AG04449 (cell line): ENCODE results near the gene MYO18A.
"Not testable (repeated sequence)": the region's sequence is repeated elsewhere in the genome, so short reads cannot be mapped to it uniquely, and the experiment has no call there.

Source experiments
- CTCF ChIA-PET: fragments of 350-600 bp; formaldehyde crosslinking; extraction: SDS; loops from one replicate; lab custom pipeline; 2021; ENCODE audit warnings: antibody characterized with exemption; lab: Yijun Ruan, JAX
- POLR2A ChIA-PET: fragments of 400-600, 350-600 bp; formaldehyde crosslinking; extraction: SDS; loops from one replicate; lab custom pipeline; 2020; ENCODE audit warnings: antibody characterized with exemption, inconsistent platforms; lab: Yijun Ruan, JAX
- DNase-seq: peaks from one replicate; pipeline ENCODE4 v3.0.0-alpha.2; 2010; ENCODE audit warnings: low read depth, low spot score
- H3K4me3 ChIP-seq: 2 replicates; pipeline ENCODE4 v1.5.1; 2011; ENCODE audit warnings: low read depth, mild to moderate bottlenecking, control low read depth, low read length
- CTCF ChIP-seq: IDR thresholded peaks from one replicate; pipeline ENCODE4 v1.5.1; 2011; ENCODE audit warnings: mild to moderate bottlenecking, moderate library complexity, low read length, control low read depth, inconsistent platforms; ENCODE audit not compliant: insufficient read depth; ENCODE audit errors: missing control alignments

The MYO18A gene

DNA sequence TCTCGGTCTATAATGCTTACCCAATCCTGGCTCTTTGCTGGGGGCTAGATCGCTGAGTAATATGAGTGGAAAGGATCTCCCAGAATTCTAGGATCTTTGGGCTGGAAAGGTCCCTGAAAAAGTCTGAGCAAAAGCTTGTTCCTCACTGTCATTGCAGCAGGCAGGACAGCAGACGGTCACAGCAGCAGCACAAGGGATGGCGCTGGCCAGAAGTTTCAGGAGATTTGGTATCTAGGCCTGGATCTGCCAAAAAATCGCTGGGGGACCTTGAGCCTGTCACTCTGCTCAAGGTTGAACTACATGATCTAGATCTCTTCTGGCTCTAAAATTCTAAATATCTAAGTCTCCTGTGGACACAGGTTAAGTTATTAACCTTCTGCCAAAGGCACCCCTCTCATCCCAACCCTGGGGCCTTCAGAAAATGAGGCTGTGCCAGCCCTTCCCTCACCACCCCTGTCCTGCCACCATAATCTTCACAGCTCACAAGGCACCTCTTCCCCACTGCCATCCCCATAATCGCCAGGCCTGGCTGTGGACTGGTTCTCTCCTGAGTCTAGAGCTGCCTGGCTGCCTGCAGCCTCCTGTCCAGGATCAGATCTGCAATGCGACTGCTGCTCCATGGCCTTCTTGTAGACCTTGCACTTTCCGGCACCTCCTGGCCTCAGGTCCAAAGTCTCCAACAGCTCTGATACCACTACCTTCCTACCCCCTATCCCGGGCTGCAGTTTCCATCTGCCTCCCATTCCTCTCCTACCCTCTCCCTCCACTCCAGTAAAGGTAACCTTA lies 10.2 kb downstream of the MYO18A start:
- no peak overlapping the region for H3K4me3 ChIP-seq
- no peak for TF ChIP-seq CTCF
- no peak for DNase-seq
- ChIA-PET CTCF (interaction anchor here (0.6 to 15.1 kb wide), 3 partner anchors 8 to 25 kb away, joined by 4 to 171 read pairs (median 5); partner anchors contain the start of gene MYO18A), POLR2A (no interaction called here)

DNA sequence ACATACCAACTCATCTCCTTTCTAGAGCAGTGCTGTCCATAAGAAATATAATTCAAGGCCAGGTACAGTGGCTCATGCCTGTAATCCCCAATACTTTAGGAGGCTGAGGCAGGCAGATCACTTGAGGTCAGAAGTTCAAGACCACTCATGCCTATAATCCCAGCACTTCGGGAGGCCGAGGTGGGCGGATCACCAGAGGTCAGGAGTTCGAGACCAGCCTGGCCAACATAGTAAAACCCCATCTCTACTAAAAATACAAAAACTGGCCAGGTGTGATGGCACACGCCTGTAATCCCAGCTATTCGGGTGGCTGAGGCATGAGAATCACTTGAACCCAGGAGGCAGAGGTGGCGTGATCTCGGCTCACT lies 11.5 kb downstream of the MYO18A start:
- H3K4me3 ChIP-seq, POLR2A ChIA-PET, DNase-seq: not testable (repeated sequence)
- CTCF ChIA-PET: interaction anchor here (15.1 kb wide), 1 partner anchor 10 kb away, joined by 171 read pairs; the partner anchor contains the start of gene MYO18A

- ChIA-PET POLR2A (no interaction called here), CTCF (interaction anchor here (1.1 to 15.1 kb wide), 4 partner anchors 10 to 74 kb away, joined by 3 to 171 read pairs (median 5); partner anchors contain the start of gene MYO18A)
- no peak for TF ChIP-seq CTCF
- DNase-seq: no peak
- H3K4me3 ChIP-seq: no peak overlapping the region
Measured at GRCh38 chr17:29168079-29168758, 12.0 kb downstream of the MYO18A start.

- ChIA-PET CTCF (interaction anchor here (1.1 to 15.1 kb wide), 5 partner anchors 11 to 74 kb away, joined by 3 to 171 read pairs (median 6); partner anchors contain the start of gene MYO18A), POLR2A (no interaction called here)
- TF ChIP-seq CTCF: no peak
- DNase-seq: no peak
- no peak overlapping the region for H3K4me3 ChIP-seq
Measured at GRCh38 chr17:29167393-29168078, 12.7 kb downstream of the MYO18A start.

- DNase-seq: no peak
- no peak overlapping the region for H3K4me3 ChIP-seq
- TF ChIP-seq CTCF: no peak
- POLR2A ChIA-PET: no interaction called here
- CTCF ChIA-PET: interaction anchor here (1.0 to 15.1 kb wide), 4 partner anchors 12 to 53 kb away, joined by 4 to 171 read pairs (median 6); partner anchors contain the start of gene MYO18A
Measured at GRCh38 chr17:29166507-29166887, 13.7 kb downstream of the MYO18A start.

DNA sequence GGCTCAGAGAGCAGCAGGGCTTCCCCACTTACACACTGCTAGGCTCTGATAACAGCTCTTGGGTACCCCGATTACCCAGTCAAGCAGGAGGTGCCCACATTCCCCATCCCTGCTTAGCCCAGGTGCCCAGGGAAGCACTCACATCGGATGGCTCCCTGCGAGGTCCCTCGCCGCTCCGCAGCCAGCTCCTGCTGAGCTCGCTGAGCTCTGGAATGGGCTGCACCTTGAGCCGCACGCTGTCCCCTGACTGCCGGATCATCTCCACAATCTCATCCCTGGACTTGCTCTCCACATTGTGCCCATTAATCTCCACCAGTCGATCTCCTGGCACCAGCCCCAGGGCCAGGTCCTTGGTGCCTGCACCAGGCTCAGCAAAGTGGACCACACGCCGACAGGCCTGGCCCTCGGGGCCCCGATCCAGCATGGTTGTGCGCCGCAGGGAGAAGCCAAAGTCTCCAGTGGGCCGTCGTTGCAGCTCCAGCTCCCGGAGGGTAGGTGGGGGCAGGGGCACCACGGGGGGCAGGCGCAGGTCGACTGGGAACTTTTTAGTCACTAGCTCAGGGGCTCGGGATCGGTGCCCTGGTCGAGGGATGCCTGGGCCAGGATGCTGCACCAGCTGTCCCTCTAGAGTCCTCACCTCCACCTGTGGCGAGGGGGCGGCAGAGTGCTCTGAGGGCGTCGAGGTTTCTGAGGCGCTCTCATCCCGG lies 14.2 kb downstream of the MYO18A start:
- ChIA-PET CTCF (interaction anchor here (0.9 to 15.1 kb wide), 6 partner anchors 13 to 144 kb away, joined by 3 to 171 read pairs (median 6); partner anchors contain the start of gene MYO18A), POLR2A (interaction anchor here (0.6 kb wide), 1 partner anchor 14 kb away, joined by 3 read pairs; no protein-coding TSS in a partner anchor)
- no peak overlapping the region for H3K4me3 ChIP-seq
- no peak for DNase-seq
- TF ChIP-seq CTCF: no peak
